HFFc6 (cell line): ENCODE results near the gene KCNIP4. TPM values are rescaled to one million over a fixed set of nuclear protein-coding genes. Genes with fewer than 3 reads are reported as not detected.
A peak's percentile ranks its signal among the peaks of the same experiment; 100 is the strongest.

ENCODE experiments used
- DNase-seq: peaks from one replicate; pipeline ENCODE4 v3.0.0-alpha.2; 2018
- H3K27ac Mint-ChIP-seq: 2 replicates; pipeline ENCODE4 v1.8.0; 2020; ENCODE audit warnings: mild to moderate bottlenecking, mixed read lengths
- H3K27me3 Mint-ChIP-seq: 2 replicates; pipeline ENCODE4 v1.8.0; 2021; ENCODE audit warnings: mild to moderate bottlenecking, moderate library complexity, mixed read lengths; ENCODE audit not compliant: insufficient read depth
- H3K36me3 Mint-ChIP-seq: 2 replicates; pipeline ENCODE4 v1.8.0; 2021; ENCODE audit warnings: low read depth, mixed read lengths
- H3K4me1 Mint-ChIP-seq: 2 replicates; pipeline ENCODE4 v1.8.0; 2020; ENCODE audit warnings: low read depth, mixed read lengths
- H3K4me3 Mint-ChIP-seq: 2 replicates; pipeline ENCODE4 v1.8.0; 2020; ENCODE audit warnings: mild to moderate bottlenecking, moderate library complexity, mixed read lengths
- H3K9me3 Mint-ChIP-seq: 2 replicates; pipeline ENCODE4 v1.8.0; 2020; ENCODE audit warnings: mild to moderate bottlenecking, mixed read lengths
- CTCF ChIP-seq: fragments of 200-600 bp; sonication (generic); IDR thresholded peaks from 2 replicates; pipeline ENCODE4 v1.5.0; 2021; ENCODE audit warnings: antibody characterized with exemption, mild to moderate bottlenecking
- total RNA-seq, 6 experiments: library from RNA; stranded (reverse); fragmentation: NEBNext Ultra II Directional; extraction: Animal tissue kit (Norgen Biotek cat#: 25700); gene quantifications; 2 replicates in 1 of 6; 3 replicates in 5 of 6; pipeline ENCODE4 v1.2.3, GENCODE V29; 2021

KCNIP4 gene
- total RNA-seq, 6 experiments from 2014 or later, result not detected

- no peak for TF ChIP-seq CTCF
- Mint-ChIP-seq H3K4me1 (no peaks in the 10 kb centered on the region), H3K27ac (no peak overlapping the region)
Measured at GRCh38 chr4:20735931-20736330, 1212.6 kb downstream of the KCNIP4 start.

GRCh38 chr4:20724915-20725314 lies 1223.7 kb downstream of the KCNIP4 start:
- Mint-ChIP-seq H3K4me3 (no peak overlapping the region), H3K36me3 (peaks cover 34% of the 10 kb centered on the region), H3K27ac (no peak overlapping the region), H3K27me3 (no peaks in the 10 kb centered on the region), H3K9me3 (peaks cover 16% of the 10 kb centered on the region), H3K4me1 (peaks cover 12% of the 10 kb centered on the region)
- no peak for DNase-seq
- no peak for TF ChIP-seq CTCF

More at GRCh38 chr4:20735931-20736330, 1212.6 kb downstream of the KCNIP4 start:
- peaks cover 38% of the 10 kb centered on the region for H3K9me3 Mint-ChIP-seq
- H3K4me3 Mint-ChIP-seq, result no peak overlapping the region
- DNase-seq, result no peak
- H3K27me3 Mint-ChIP-seq, result no peaks in the 10 kb centered on the region
- peaks cover 38% of the 10 kb centered on the region for H3K36me3 Mint-ChIP-seq

- no peaks in the 10 kb centered on the region for H3K27me3 Mint-ChIP-seq
- H3K27ac Mint-ChIP-seq, result no peak overlapping the region
- DNase-seq, result no peak
- H3K36me3 Mint-ChIP-seq, result peaks cover 46% of the 10 kb centered on the region
- peaks cover 12% of the 10 kb centered on the region for H3K4me1 Mint-ChIP-seq
- peaks cover 16% of the 10 kb centered on the region for H3K9me3 Mint-ChIP-seq
- no peak overlapping the region for H3K4me3 Mint-ChIP-seq
- TF ChIP-seq CTCF, result no peak
Measured at GRCh38 chr4:20723463-20723862, 1225.1 kb downstream of the KCNIP4 start.

GRCh38 chr4:20723019-20723418 lies 1225.6 kb downstream of the KCNIP4 start:
- no peak overlapping the region for H3K27ac Mint-ChIP-seq
- H3K36me3 Mint-ChIP-seq, result peaks cover 51% of the 10 kb centered on the region
- H3K4me1 Mint-ChIP-seq, result peaks cover 12% of the 10 kb centered on the region
- H3K4me3 Mint-ChIP-seq, result no peak overlapping the region
- DNase-seq, result peak; percentile 28
- H3K9me3 Mint-ChIP-seq, result peaks cover 16% of the 10 kb centered on the region
- TF ChIP-seq CTCF, result no peak
- 0 out of 2 replicates have a peak, but pooled peaks cover 1% of the 10 kb centered on the region for H3K27me3 Mint-ChIP-seq

- H3K36me3 Mint-ChIP-seq, result peaks cover 23% of the 10 kb centered on the region
- no peaks in the 10 kb centered on the region for H3K4me1 Mint-ChIP-seq
Measured at GRCh38 chr4:20711335-20711734, 1237.2 kb downstream of the KCNIP4 start.

More at GRCh38 chr4:20711335-20711734, 1237.2 kb downstream of the KCNIP4 start:
- no peak for TF ChIP-seq CTCF
- no peaks in the 10 kb centered on the region for H3K27me3 Mint-ChIP-seq
- H3K27ac Mint-ChIP-seq, result no peak overlapping the region
- H3K4me3 Mint-ChIP-seq, result no peak overlapping the region
- no peak for DNase-seq
- no peaks in the 10 kb centered on the region for H3K9me3 Mint-ChIP-seq
